ENCODE data around the gene CPVL.

DNA sequence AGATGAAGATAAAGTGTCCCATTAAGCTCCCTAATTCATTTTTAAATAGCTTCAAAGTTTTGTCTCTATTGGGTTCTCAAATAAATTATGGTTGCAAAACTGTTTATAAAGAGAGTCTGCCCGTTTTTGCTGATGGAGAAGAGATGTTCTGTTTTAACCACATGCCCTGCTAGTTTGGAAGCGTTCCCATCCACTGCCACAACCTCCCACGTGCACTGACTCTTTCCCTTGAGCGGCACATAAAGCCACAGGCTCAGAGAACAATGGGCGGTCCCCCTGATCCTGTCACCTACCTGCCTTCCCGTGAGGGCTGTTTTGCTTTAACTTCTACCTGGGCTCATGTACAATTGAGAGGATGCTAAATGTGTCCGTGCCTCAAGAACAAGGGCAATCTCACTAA is 65.5 kb downstream of the CPVL start:
- TF ChIP-seq, protein P1, sequence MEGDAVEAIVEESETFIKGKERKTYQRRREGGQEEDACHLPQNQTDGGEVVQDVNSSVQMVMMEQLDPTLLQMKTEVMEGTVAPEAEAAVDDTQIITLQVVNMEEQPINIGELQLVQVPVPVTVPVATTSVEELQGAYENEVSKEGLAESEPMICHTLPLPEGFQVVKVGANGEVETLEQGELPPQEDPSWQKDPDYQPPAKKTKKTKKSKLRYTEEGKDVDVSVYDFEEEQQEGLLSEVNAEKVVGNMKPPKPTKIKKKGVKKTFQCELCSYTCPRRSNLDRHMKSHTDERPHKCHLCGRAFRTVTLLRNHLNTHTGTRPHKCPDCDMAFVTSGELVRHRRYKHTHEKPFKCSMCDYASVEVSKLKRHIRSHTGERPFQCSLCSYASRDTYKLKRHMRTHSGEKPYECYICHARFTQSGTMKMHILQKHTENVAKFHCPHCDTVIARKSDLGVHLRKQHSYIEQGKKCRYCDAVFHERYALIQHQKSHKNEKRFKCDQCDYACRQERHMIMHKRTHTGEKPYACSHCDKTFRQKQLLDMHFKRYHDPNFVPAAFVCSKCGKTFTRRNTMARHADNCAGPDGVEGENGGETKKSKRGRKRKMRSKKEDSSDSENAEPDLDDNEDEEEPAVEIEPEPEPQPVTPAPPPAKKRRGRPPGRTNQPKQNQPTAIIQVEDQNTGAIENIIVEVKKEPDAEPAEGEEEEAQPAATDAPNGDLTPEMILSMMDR (IDR thresholded peaks at IDR 0.05; ENCODE audit: borderline replicate concordance, extremely low read depth, low read length, poor library complexity, severe bottlenecking): no peak
- no peak for TF ChIP-seq EZH2 (IDR thresholded peaks at IDR 0.05; ENCODE audit: borderline replicate concordance, low read depth, low read length, severe bottlenecking)
